ENCODE results near the gene AHDC1.

- TF ChIP-seq CTCF (IDR thresholded peaks at IDR 0.05; ENCODE audit: low read depth, low read length, poor library complexity, severe bottlenecking): no peak
- no peak for TF ChIP-seq EZH2phosphoT487 (IDR thresholded peaks at IDR 0.05; ENCODE audit: borderline replicate concordance, low read length)
Measured at GRCh38 chr1:27489973-27490741, 113.8 kb downstream of the AHDC1 start, which contains the start of gene WASF2.
